GM18861 (cell line): ENCODE measurements around the gene KIRREL3.
A peak's percentile ranks its signal among the peaks of the same experiment; 100 is the strongest.
"Not testable (repeated sequence)": the region's sequence is repeated elsewhere in the genome, so short reads cannot be mapped to it uniquely, and the experiment has no call there.

Source experiments
- ATAC-seq: cut with Tn5 transposase; IDR thresholded peaks from one replicate; pipeline ENCODE4 v1.9.1; 2021; ENCODE audit not compliant: unreplicated experiment

The KIRREL3 gene

GRCh38 chr11:126396266-126396665 lies 604.3 kb downstream of the KIRREL3 start:
- not testable (repeated sequence) for ATAC-seq

- not testable (repeated sequence) for ATAC-seq
These were observed 604.8 kb downstream of the KIRREL3 start for GRCh38 chr11:126395784-126396183.

- not testable (repeated sequence) for ATAC-seq
These were observed 605.9 kb downstream of the KIRREL3 start for GRCh38 chr11:126394634-126395072.

GRCh38 chr11:126394036-126394435 lies 606.5 kb downstream of the KIRREL3 start:
- ATAC-seq: no peak

GRCh38 chr11:126393143-126393542 lies 607.4 kb downstream of the KIRREL3 start:
- no peak for ATAC-seq

GRCh38 chr11:126392633-126393013 lies 607.9 kb downstream of the KIRREL3 start:
- peak; percentile 13 for ATAC-seq

- peak; percentile 90 for ATAC-seq
These were observed 608.5 kb downstream of the KIRREL3 start for GRCh38 chr11:126391970-126392632.

GRCh38 chr11:126391286-126391954 lies 609.1 kb downstream of the KIRREL3 start:
- ATAC-seq: no peak

- ATAC-seq: no peak
These were observed 610.2 kb downstream of the KIRREL3 start for GRCh38 chr11:126390272-126390867.

- no peak for ATAC-seq
These were observed 612.7 kb downstream of the KIRREL3 start for GRCh38 chr11:126387857-126388256.

- not testable (repeated sequence) for ATAC-seq
These were observed 613.9 kb downstream of the KIRREL3 start for GRCh38 chr11:126386729-126387071.

GRCh38 chr11:126385991-126386728 lies 614.4 kb downstream of the KIRREL3 start:
- ATAC-seq: no peak

GRCh38 chr11:126384449-126385070 lies 616.0 kb downstream of the KIRREL3 start:
- ATAC-seq: no peak

- no peak for ATAC-seq
These were observed 616.9 kb downstream of the KIRREL3 start for GRCh38 chr11:126383339-126384335.

- ATAC-seq: not testable (repeated sequence)
These were observed 617.9 kb downstream of the KIRREL3 start for GRCh38 chr11:126382641-126383040.

GRCh38 chr11:126381960-126382359 lies 618.6 kb downstream of the KIRREL3 start:
- not testable (repeated sequence) for ATAC-seq

- no peak for ATAC-seq
These were observed 619.7 kb downstream of the KIRREL3 start for GRCh38 chr11:126380909-126381308.

GRCh38 chr11:126378763-126379162 lies 621.8 kb downstream of the KIRREL3 start:
- ATAC-seq: no peak

- no peak for ATAC-seq
These were observed 624.8 kb downstream of the KIRREL3 start for GRCh38 chr11:126375726-126376125.
